ENCODE measurements around the gene HMCN2. TPM values are rescaled to one million over a fixed set of nuclear protein-coding genes. Genes with fewer than 3 reads are reported as not detected.

Gene HMCN2
- total RNA-seq, 1 experiment from 2014 or later: 1.6 TPM

- Histone ChIP-seq H3K4me2 (no peak overlapping the region), H2AFZ (no peak overlapping the region), H3K9me3 (ENCODE audit: insufficient read depth, low read depth) (no peaks in the 10 kb centered on the region), H3K27ac (no peak overlapping the region), H3K36me3 (ENCODE audit: low read depth) (no peaks in the 10 kb centered on the region), H3K9me2 (ENCODE audit: insufficient read depth) (no peaks in the 10 kb centered on the region), H3F3A (ENCODE audit: insufficient read depth, low read depth) (no peaks in the 10 kb centered on the region), H3K79me2 (ENCODE audit: low read depth) (no peaks in the 10 kb centered on the region), H4K20me1 (ENCODE audit: insufficient read depth) (no peaks in the 10 kb centered on the region), H3K4me3 (no peak overlapping the region), H3K4me1 (replicated peaks; ENCODE audit: insufficient read depth) (no peaks in the 10 kb centered on the region), H3K27me3 (ENCODE audit: insufficient read depth, low read depth) (no peaks in the 10 kb centered on the region)
- POLR2A ChIA-PET (ENCODE audit: unreplicated experiment): no interaction called here
- DNase-seq: no peak
- CTCF ChIA-PET: no interaction called here
- BruUV-seq (replicated peaks): no TSS peak
- intact Hi-C loops (cut with micrococcal nuclease; ENCODE audit: unreplicated experiment): no loop called here
- TF ChIP-seq EZH2 (IDR thresholded peaks at IDR 0.05; ENCODE audit: low read depth): no peak
- TF ChIP-seq CTCF (conservative IDR thresholded peaks at IDR 0.05): no peak
Measured at GRCh38 chr9:130394814-130395470, 129.4 kb downstream of the HMCN2 start.

GRCh38 chr9:130395810-130396435 is 130.4 kb downstream of the HMCN2 start:
- Histone ChIP-seq H3K27ac (no peak overlapping the region), H3F3A (ENCODE audit: insufficient read depth, low read depth) (no peaks in the 10 kb centered on the region), H3K9me2 (ENCODE audit: insufficient read depth) (no peaks in the 10 kb centered on the region), H3K36me3 (ENCODE audit: low read depth) (no peaks in the 10 kb centered on the region), H3K79me2 (ENCODE audit: low read depth) (no peaks in the 10 kb centered on the region), H2AFZ (no peak overlapping the region), H3K9me3 (ENCODE audit: insufficient read depth, low read depth) (no peaks in the 10 kb centered on the region), H3K27me3 (ENCODE audit: insufficient read depth, low read depth) (no peaks in the 10 kb centered on the region), H3K4me1 (replicated peaks; ENCODE audit: insufficient read depth) (no peaks in the 10 kb centered on the region), H3K4me2 (no peak overlapping the region), H3K4me3 (no peak overlapping the region), H4K20me1 (ENCODE audit: insufficient read depth) (no peaks in the 10 kb centered on the region)
- POLR2A ChIA-PET (ENCODE audit: unreplicated experiment): no interaction called here
- no TSS peak for BruUV-seq (replicated peaks)
- TF ChIP-seq EZH2 (IDR thresholded peaks at IDR 0.05; ENCODE audit: low read depth): no peak
- TF ChIP-seq CTCF (conservative IDR thresholded peaks at IDR 0.05): no peak
- CTCF ChIA-PET: interaction anchor here (0.6 kb wide), 1 partner anchor 1750 kb away, joined by 14 read pairs; no protein-coding TSS in a partner anchor
- no peak for DNase-seq
- intact Hi-C loops (cut with micrococcal nuclease; ENCODE audit: unreplicated experiment): no loop called here

- Histone ChIP-seq H3K9me2 (ENCODE audit: insufficient read depth) (no peaks in the 10 kb centered on the region), H4K20me1 (ENCODE audit: insufficient read depth) (no peaks in the 10 kb centered on the region), H3K79me2 (ENCODE audit: low read depth) (no peaks in the 10 kb centered on the region), H3K9me3 (ENCODE audit: insufficient read depth, low read depth) (no peaks in the 10 kb centered on the region), H3K27me3 (ENCODE audit: insufficient read depth, low read depth) (no peaks in the 10 kb centered on the region), H3K27ac (no peak overlapping the region), H3K4me1 (replicated peaks; ENCODE audit: insufficient read depth) (no peaks in the 10 kb centered on the region), H2AFZ (no peak overlapping the region), H3F3A (ENCODE audit: insufficient read depth, low read depth) (no peaks in the 10 kb centered on the region), H3K36me3 (ENCODE audit: low read depth) (no peaks in the 10 kb centered on the region), H3K4me2 (no peak overlapping the region), H3K4me3 (no peak overlapping the region)
- ChIA-PET POLR2A (ENCODE audit: unreplicated experiment) (no interaction called here), CTCF (interaction anchor here (0.6 kb wide), 1 partner anchor 1751 kb away, joined by 14 read pairs; no protein-coding TSS in a partner anchor)
- no peak for DNase-seq
- intact Hi-C loops (cut with micrococcal nuclease; ENCODE audit: unreplicated experiment): no loop called here
- no peak for TF ChIP-seq CTCF (conservative IDR thresholded peaks at IDR 0.05)
- TF ChIP-seq EZH2 (IDR thresholded peaks at IDR 0.05; ENCODE audit: low read depth): no peak
- no TSS peak for BruUV-seq (replicated peaks)
Measured at GRCh38 chr9:130396581-130396980, 131.0 kb downstream of the HMCN2 start.
